Measurements from ENCODE around the gene AVP. TPM values are rescaled to one million over a fixed set of nuclear protein-coding genes. Genes with fewer than 3 reads are reported as not detected.

Gene AVP
- total RNA-seq, 3 donors from 2014 or later: not detected

DNA sequence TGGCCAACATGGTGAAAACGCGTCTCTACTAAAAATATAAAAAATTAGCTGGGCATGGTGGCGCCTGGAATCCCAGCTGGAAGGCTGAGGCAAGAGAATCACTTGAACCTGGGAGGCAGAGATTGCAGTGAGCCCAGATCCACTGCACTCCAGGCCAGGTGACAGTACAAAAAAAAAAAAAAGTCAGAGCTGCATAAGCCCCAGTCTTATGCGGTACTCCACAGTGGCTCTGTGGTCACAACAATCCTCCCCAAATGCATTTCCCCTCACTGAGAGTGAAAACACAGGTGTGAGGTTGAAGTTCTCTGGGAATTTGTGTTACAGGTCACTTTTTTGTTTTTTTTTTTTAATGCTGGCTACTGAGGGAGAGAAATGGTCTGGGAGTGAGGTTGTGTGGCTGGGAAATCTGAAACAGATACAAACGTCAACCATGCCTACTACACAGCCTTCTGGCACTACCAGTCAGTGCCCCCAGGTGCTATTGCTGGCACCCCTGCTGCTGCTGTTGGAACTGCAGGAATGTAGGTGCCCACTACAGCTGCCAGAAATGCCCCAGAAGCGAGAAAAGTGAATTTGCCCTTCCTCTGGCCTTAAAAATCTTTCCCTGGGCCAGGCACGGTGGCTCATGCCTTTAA, 33.0 kb downstream of the AVP start:
- TF ChIP-seq, protein P1, sequence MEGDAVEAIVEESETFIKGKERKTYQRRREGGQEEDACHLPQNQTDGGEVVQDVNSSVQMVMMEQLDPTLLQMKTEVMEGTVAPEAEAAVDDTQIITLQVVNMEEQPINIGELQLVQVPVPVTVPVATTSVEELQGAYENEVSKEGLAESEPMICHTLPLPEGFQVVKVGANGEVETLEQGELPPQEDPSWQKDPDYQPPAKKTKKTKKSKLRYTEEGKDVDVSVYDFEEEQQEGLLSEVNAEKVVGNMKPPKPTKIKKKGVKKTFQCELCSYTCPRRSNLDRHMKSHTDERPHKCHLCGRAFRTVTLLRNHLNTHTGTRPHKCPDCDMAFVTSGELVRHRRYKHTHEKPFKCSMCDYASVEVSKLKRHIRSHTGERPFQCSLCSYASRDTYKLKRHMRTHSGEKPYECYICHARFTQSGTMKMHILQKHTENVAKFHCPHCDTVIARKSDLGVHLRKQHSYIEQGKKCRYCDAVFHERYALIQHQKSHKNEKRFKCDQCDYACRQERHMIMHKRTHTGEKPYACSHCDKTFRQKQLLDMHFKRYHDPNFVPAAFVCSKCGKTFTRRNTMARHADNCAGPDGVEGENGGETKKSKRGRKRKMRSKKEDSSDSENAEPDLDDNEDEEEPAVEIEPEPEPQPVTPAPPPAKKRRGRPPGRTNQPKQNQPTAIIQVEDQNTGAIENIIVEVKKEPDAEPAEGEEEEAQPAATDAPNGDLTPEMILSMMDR (IDR thresholded peaks at IDR 0.05): no peak
- Histone ChIP-seq H3K4me3 (no peak overlapping the region), H3K9me3 (no peaks in the 10 kb centered on the region), H3K36me3 (ENCODE audit: low read depth) (no peaks in the 10 kb centered on the region), H3K4me1 (ENCODE audit: low read depth) (peaks cover 12% of the 10 kb centered on the region)
- intact Hi-C loops (cut with DNase I, micrococcal nuclease): loop anchor here in 1 of 2 donors (10.0 kb wide), 1 partner anchor 63 kb away; no protein-coding TSS in a partner anchor
- no peak for DNase-seq
- no peak for ATAC-seq

DNA sequence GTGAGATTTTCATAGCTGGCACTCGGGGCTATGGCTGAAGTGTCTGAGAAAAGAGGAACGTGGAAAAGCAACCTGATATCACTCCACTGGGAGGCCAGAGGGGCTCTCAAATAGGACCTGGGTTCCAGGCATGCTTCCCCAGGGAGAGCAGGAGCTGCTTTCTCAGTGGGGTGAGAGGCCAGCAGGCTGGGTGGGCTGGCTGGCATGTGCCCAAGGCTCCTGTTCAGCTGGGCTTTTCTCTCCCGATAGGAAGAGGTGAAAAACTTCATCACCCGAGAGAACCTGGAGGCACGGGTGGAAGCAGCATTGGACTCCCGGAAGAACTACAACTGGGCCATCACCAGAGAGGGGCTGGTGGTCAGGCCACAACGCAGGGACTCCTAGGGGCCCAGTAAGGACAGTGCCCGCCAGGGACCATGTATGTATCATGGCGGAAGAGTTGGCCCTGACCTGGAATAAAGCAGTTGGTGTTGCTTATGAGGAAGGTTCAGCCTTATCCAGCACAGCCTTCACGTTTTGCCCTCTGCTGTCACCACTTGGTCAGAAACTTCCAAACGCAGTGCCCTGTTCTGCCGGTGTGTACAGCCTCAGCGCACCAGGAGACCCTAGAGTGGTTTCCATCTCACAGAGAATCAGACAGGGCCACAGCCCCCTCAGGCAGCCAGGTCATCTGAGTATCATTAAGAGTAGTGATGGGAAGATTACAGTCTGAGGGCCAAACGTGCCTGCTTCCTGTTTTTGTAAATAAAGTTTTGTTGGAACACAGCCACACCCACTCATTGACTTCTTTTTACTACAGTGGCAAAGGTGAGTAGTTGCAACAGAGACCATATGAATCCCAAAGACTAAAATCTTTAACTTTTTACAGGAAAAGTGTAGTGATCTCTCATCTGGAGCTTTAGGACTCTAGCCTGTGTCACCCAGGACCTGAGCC, 36.8 kb downstream of the AVP start:
- no peak for ATAC-seq
- no peaks in the 10 kb centered on the region for H3K9me3 ChIP-seq
- intact Hi-C loops (cut with DNase I, micrococcal nuclease): no loop called here

DNA sequence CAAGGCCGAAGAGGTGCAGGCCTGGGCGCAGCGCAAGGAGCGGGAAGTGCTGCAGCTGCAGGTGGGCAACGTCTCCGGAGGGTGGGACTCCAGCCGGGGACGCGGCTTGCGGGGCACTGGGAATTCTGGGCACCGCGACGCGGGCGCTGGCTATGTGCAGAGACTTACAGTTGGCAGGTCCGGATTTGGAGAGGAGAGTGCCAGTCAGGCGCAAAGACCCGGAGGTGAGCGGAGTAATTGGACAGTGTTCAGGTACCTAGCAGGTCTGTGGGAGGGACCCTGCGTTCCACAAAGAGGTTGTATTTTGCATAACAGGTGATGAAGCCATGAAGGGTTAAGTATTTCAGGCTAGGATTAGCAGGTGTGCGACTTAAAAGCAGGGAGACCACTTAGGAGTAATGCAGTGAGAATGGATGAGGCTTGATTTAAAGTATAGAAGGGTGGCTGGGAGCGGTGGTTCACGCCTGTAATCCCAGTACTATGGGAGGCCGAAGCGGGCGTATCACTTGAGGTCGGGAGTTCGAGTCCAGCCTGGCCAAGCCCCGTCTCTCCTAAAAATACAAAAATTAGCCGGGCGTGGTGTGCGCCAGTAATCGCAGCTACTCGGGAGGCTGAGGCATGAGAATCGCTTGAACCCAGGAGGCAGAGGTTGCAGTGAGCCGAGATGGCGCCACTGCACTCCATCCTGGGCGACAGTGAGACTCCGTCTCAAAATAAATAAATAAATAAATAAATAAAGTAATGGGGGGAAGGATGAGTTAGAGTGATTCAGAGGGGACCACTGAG, 37.7 kb downstream of the AVP start:
- ATAC-seq (peak; percentile 19), DNase-seq (peak in 2 of 3 donors; percentile 43 to 69)
- Histone ChIP-seq H3K36me3 (ENCODE audit: low read depth) (no peaks in the 10 kb centered on the region), H3K4me3 (peak overlapping the region; percentile 82), H3K4me1 (ENCODE audit: low read depth) (peaks cover 14% of the 10 kb centered on the region), H3K9me3 (no peaks in the 10 kb centered on the region)
- TF ChIP-seq, protein P1 (IDR thresholded peaks at IDR 0.05): no peak
- intact Hi-C loops (cut with DNase I, micrococcal nuclease): no loop called here

More for the DNA sequence above, 36.8 kb downstream of the AVP start:
- Histone ChIP-seq H3K4me1 (ENCODE audit: low read depth) (peaks cover 14% of the 10 kb centered on the region), H3K36me3 (ENCODE audit: low read depth) (no peaks in the 10 kb centered on the region), H3K4me3 (no peak overlapping the region)
- no peak for DNase-seq
- TF ChIP-seq, protein P1 (IDR thresholded peaks at IDR 0.05): no peak

DNA sequence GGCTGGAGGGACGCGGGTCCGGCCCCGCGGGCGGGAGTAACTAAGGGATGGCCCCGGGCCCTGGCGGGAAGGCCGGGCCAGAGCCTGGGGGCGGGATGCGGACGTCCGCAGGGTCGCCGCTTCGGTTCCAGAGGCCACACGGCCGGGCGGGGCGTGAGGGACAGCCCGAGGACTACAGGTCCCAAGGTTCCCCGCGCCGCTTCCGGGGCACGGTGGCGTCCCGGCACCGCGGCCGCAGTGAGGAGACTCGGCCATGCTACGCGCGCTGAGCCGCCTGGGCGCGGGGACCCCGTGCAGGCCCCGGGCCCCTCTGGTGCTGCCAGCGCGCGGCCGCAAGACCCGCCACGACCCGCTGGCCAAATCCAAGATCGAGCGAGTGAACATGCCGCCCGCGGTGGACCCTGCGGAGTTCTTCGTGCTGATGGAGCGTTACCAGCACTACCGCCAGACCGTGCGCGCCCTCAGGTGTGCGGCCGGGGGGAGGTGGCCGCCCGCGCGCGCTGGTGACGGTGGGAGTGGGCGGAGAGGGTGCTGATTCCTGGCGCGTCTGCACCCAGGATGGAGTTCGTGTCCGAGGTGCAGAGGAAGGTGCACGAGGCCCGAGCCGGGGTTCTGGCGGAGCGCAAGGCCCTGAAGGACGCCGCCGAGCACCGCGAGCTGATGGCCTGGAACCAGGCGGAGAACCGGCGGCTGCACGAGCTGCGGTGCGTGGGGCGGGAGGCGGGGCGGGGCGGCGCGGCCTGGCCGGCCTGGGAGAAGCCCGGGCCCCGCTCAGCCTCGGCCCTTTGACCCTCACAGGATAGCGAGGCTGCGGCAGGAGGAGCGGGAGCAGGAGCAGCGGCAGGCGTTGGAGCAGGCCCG, 38.5 kb downstream of the AVP start, which contains the start of gene MRPS26:
TSS of gene MRPS26 (plus strand) at position 237 of the 861 bp plus-strand sequence. CDS start at position 254, 17 bp downstream.
- Histone ChIP-seq H3K36me3 (ENCODE audit: low read depth) (no peaks in the 10 kb centered on the region), H3K9me3 (no peaks in the 10 kb centered on the region), H3K4me1 (ENCODE audit: low read depth) (peaks cover 14% of the 10 kb centered on the region), H3K4me3 (peak within 1 kb of the TSS; percentile 82)
- TF ChIP-seq, protein P1 (IDR thresholded peaks at IDR 0.05): no peak
- ATAC-seq (peak; percentile 94), DNase-seq (peak; percentile 93 to 94 (median 94))
- intact Hi-C loops (cut with DNase I, micrococcal nuclease): no loop called here
